Activated effector memory CD4-positive, alpha-beta T cell treated with anti-CD3 and anti-CD28 coated beads, Interleukin-2, amount 50 U/mL, for 16 hours (primary cell): ENCODE measurements around the gene RAPGEF3.
A peak's percentile ranks its signal among the peaks of the same experiment; 100 is the strongest.

Source experiments
- DNase-seq: peaks from one replicate; pipeline ENCODE4 v3.0.0-alpha.2; 2020

Gene RAPGEF3

GRCh38 chr12:47755655-47756562 is 2.8 kb downstream of the RAPGEF3 start:
- peak; percentile 78 for DNase-seq

GRCh38 chr12:47754881-47755280 is 3.8 kb downstream of the RAPGEF3 start:
- DNase-seq, result no peak

- no peak for DNase-seq
These were observed 4.6 kb downstream of the RAPGEF3 start for GRCh38 chr12:47754126-47754525.

DNA sequence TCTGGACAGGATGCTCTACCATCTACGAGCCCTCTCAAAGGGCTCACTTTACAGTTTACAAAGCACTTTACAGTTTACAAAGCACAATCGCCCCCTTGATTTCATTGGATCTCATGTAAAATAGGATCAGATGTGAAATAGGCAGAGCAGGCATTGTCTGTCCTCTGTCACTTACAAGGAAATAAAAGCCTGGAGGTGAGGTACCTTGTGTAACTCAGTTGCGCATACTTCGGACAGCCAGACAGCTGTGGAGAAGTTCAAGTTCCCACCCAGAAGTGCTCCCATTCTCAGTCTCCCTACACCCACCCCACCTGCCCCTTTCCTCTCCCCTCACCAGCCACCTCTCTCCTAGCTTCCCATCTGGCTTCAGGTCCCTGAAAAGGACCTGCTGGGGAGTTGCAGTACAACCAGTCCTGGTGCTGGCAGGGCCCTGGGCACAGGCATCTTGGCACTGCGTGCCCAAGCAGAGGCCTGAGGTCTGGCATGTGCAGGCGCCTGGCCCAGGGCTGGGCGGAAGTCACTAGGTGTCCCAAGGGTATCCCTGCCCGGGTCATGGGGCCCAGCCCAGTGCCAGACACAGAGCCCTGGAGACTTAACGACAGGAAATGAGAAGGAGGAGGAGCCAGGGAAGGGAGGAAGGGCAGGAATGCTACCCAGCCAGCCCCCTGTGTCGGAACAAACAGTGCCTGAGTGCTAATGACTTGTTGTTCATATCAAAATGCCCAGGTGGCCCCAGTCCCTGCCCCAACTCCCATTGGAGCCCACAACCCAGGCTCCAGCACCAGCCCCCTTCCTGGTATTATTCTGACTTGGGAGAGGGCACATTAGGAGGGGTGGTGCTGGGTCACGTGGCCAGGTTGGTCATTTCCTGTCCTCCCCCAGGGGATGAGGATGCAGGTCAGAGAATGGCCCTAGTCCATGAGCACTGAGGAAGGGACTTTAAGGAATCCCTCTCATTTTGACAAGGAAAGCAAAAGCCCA is 5.4 kb downstream of the RAPGEF3 start:
- DNase-seq, result no peak

- DNase-seq, result no peak
These were observed 6.1 kb downstream of the RAPGEF3 start for GRCh38 chr12:47752552-47752951.

GRCh38 chr12:47752121-47752520 is 6.6 kb downstream of the RAPGEF3 start:
- DNase-seq, result no peak

GRCh38 chr12:47751561-47751960 is 7.1 kb downstream of the RAPGEF3 start:
- no peak for DNase-seq

DNA sequence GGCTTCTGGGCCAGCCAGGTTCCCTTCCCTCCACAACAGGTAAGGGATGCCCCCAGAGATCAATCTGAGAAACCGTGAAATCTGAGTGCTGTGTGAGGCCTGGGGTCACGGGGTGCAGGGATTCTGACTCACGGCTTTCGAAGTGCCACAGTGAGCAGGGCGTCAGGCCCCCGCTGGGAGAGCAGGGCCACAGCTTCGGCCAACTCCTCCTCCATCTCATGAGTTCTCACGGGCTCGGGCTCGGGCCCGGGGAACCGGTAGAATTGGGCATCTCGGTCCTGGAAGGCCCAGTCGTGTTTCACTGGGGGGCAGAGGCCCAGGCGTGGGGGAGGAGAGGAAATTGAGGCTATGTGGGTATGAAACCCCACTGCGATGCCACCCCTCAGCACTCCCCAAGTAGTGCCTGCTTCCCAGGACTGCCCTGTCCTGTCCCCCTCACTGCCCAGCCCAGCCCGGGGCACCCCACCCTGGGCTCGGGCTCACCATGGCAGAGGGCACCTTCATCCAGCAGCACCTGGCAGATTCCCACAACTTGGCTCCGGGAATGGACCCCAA is 7.7 kb downstream of the RAPGEF3 start:
- DNase-seq, result no peak

DNA sequence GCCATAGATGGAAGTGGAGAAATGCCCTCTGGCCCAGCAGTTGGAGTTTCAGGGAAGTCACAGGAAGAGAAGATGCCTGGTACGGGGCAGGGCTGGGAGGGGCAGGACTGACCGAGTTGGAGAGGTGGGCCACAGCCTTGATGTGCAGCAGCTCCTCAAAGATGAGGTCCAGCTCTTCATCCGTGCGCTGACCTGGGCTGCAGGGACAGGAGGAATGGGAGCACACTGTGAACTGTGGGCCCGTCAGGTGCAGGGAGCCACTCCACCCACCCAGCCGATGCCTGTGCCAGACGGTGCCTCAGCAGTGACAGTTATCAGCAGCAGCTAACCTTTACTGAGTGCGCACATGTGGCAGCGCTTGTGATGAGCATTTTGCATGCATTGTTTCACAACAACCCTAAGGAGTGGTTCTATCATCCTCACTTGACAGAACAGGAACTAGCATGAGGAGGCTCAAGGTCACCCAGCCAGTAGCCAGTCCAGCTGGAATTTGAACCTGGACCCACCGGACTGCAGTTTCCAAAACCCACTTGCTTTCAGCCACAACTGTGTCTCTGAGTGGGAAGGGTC is 8.4 kb downstream of the RAPGEF3 start:
- no peak for DNase-seq

GRCh38 chr12:47748899-47749298 is 9.8 kb downstream of the RAPGEF3 start:
- DNase-seq, result no peak

DNA sequence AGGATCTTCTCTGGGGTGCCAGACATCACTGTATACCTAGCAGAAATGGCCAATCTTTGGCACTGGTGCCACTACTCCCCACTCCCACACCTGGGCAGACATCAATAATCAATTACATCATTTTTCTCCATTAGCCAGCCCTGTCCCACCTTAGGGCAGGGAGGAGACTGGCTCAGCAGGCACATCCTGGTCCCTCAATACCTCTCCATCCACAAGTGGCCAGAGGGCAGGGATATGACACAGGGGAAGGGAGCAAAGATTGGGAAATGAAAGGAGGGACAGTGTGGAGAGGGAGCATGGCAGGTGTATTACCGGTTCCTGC is 10.2 kb downstream of the RAPGEF3 start:
- DNase-seq, result no peak

DNA sequence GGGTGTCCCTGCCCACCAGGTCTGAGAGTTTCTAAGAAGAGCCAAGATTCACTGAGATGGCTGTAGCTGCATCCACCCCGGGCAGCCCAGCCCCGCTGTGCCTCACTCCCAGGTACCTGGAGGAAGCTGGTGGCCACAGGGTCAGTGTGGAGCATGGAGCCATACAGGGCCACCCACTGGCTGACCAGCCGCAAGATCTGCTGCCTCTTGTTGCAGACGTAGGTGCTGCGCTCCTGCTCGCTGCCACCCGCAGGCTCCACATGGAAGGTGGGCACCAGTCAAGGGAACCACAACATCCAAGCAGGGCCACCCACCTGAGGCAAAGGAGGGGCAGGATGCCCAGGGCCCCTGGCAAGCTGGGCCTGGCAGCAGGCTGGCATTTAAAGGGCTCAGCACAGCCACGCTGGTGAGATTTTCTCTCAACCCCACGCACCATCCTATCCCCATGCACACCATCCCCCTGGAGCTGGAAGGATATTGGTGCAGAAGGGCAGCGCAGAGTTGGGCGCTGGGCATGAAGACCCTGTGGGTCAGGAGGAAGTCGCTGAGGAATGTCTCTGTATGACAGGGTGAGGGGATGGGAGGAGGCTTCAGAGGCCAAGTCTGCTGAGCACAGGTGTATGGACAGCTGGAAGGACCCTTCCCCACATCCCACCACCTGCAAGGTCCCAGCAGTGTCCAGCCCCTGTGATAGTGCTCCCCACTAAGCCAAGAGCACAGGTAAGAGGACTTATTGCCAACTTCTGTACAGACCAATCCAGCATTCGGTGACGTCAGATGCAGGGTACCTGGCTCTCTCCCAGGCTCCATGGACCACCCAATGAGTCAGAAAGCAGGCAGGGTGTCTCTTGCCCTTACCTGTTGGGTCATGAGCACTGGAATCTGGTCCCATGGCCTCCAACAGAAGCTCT is 10.8 kb downstream of the RAPGEF3 start:
- DNase-seq, result no peak

DNA sequence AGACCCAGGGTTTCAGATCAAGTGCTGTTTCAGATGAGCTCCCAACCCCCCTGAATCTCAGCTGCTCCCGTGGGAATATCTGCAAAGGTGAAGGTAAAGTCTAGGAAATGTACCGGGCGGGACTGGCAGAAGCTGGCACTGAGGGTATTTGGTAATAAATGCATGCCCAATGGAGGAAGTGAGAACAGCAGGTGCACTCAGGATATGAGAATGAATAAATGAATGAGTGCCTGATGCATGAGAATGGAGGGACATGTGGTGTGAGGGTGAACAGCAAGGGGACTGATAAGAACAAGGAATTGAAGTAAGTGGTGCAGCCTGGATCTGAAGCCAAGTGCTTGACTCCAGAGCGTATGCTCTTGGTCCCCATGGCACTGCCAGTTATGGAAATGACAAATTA is 11.6 kb downstream of the RAPGEF3 start:
- no peak for DNase-seq

DNA sequence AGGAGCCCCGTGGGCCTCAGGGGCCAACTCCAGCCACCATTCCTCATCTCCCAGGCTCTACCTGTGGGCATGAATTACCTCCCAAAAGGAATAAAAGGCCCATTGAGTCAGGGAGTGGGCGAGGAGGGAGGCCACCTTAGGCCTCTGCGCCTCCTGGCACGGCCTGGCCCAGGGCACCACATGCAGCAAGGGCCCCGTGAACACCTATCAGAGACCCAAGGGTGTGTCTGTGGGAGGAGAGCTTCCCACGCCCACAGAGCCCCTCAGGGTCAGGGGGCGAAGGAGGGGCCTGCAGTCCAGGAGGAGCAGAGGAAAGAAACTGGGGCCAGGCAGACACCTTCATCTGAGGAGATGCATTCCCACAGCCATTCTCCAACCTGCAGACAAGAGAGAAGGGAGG is 12.2 kb downstream of the RAPGEF3 start:
- DNase-seq, result no peak

GRCh38 chr12:47746073-47746472 is 12.6 kb downstream of the RAPGEF3 start:
- DNase-seq, result no peak

GRCh38 chr12:47745485-47746041 is 13.1 kb downstream of the RAPGEF3 start:
- no peak for DNase-seq

GRCh38 chr12:47744778-47745436 is 13.8 kb downstream of the RAPGEF3 start:
- no peak for DNase-seq

- DNase-seq, result peak; percentile 86
These were observed 14.6 kb downstream of the RAPGEF3 start for GRCh38 chr12:47744005-47744651.

GRCh38 chr12:47743311-47743860 is 15.3 kb downstream of the RAPGEF3 start:
- no peak for DNase-seq

- DNase-seq, result peak; percentile 92
These were observed 16.3 kb downstream of the RAPGEF3 start for GRCh38 chr12:47742253-47742825.
